ENCODE data around the gene IL1B. TPM values are rescaled to one million over a fixed set of nuclear protein-coding genes. Genes with fewer than 3 reads are reported as not detected.
"Not testable (repeated sequence)": the region's sequence is repeated elsewhere in the genome, so short reads cannot be mapped to it uniquely, and the experiment has no call there.

The IL1B gene
- polyA plus RNA-seq, 3 donors from 2014 or later = 0.31 to 3.7 (median 1.3) TPM

GRCh38 chr2:112841295-112842044 is 4.9 kb upstream of the IL1B start:
- Mint-ChIP-seq H3K27me3 (ENCODE audit: low read depth in 3 of 3) (peaks cover 2 to 6% (median 3%) of the 10 kb centered on the region in 3 donors), H3K9me3 (no peaks in the 10 kb centered on the region)

GRCh38 chr2:112840068-112840445 is 3.5 kb upstream of the IL1B start:
- no peaks in the 10 kb centered on the region for H3K36me3 Mint-ChIP-seq
- no peak overlapping the region for H3K27ac Mint-ChIP-seq
- no peak overlapping the region for H3K4me3 Mint-ChIP-seq
- DNase-seq = no peak
- H3K9me3 Mint-ChIP-seq = no peaks in the 10 kb centered on the region
- no peaks in the 10 kb centered on the region for H3K4me1 Mint-ChIP-seq
- peaks cover 2 to 3% (median 2%) of the 10 kb centered on the region in 3 donors for H3K27me3 Mint-ChIP-seq (ENCODE audit: low read depth in 3 of 3)

More at GRCh38 chr2:112841295-112842044, 4.9 kb upstream of the IL1B start:
- DNase-seq = no peak
- Mint-ChIP-seq H3K36me3 (no peaks in the 10 kb centered on the region), H3K4me1 (no peaks in the 10 kb centered on the region), H3K4me3 (no peak overlapping the region), H3K27ac (peak overlapping the region in 2 of 6 donors; percentile 4 to 6)

GRCh38 chr2:112839407-112840067 is 3.0 kb upstream of the IL1B start:
- Mint-ChIP-seq H3K36me3 (no peaks in the 10 kb centered on the region), H3K27ac (no peak overlapping the region), H3K4me1 (no peaks in the 10 kb centered on the region), H3K4me3 (no peak overlapping the region), H3K27me3 (ENCODE audit: low read depth in 3 of 3) (peaks cover 2 to 3% (median 2%) of the 10 kb centered on the region in 3 donors), H3K9me3 (no peaks in the 10 kb centered on the region)
- DNase-seq = no peak

GRCh38 chr2:112836163-112836560 is 417 bp downstream of the IL1B start:
- DNase-seq = no peak

GRCh38 chr2:112835536-112836162 is 930 bp downstream of the IL1B start:
- Mint-ChIP-seq H3K27ac (no peak overlapping the region), H3K4me3 (no peak overlapping the region), H3K36me3 (peaks cover 0 to 5% (median 0%) of the 10 kb centered on the region in 3 donors), H3K9me3 (no peaks in the 10 kb centered on the region), H3K27me3 (ENCODE audit: low read depth in 3 of 3) (peaks cover 1 to 4% (median 4%) of the 10 kb centered on the region in 3 donors), H3K4me1 (peaks cover 2 to 8% of the 10 kb centered on the region in 2 donors)
- no peak for DNase-seq

More at GRCh38 chr2:112836163-112836560, 417 bp downstream of the IL1B start:
- peak overlapping the region in 1 of 6 donors; percentile 1 for H3K27ac Mint-ChIP-seq
- peaks cover 2 to 8% of the 10 kb centered on the region in 2 donors for H3K4me1 Mint-ChIP-seq
- H3K9me3 Mint-ChIP-seq = no peaks in the 10 kb centered on the region
- H3K36me3 Mint-ChIP-seq = peaks cover 0 to 5% (median 0%) of the 10 kb centered on the region in 3 donors
- H3K27me3 Mint-ChIP-seq (ENCODE audit: low read depth in 3 of 3) = peaks cover 1 to 4% (median 4%) of the 10 kb centered on the region in 3 donors
- H3K4me3 Mint-ChIP-seq = no peak overlapping the region

GRCh38 chr2:112835061-112835501 is 1.5 kb downstream of the IL1B start:
- H3K4me1 Mint-ChIP-seq = peaks cover 2 to 8% of the 10 kb centered on the region in 2 donors
- peaks cover 0 to 5% (median 0%) of the 10 kb centered on the region in 3 donors for H3K36me3 Mint-ChIP-seq
- H3K9me3 Mint-ChIP-seq = no peaks in the 10 kb centered on the region
- H3K4me3 Mint-ChIP-seq = no peak overlapping the region
- no peak for DNase-seq
- no peak overlapping the region for H3K27ac Mint-ChIP-seq
- H3K27me3 Mint-ChIP-seq (ENCODE audit: low read depth in 3 of 3) = peaks cover 1 to 4% (median 4%) of the 10 kb centered on the region in 3 donors

GRCh38 chr2:112834396-112835037 is 2.1 kb downstream of the IL1B start:
- no peaks in the 10 kb centered on the region for H3K9me3 Mint-ChIP-seq

GRCh38 chr2:112833976-112834375 is 2.6 kb downstream of the IL1B start:
- Mint-ChIP-seq H3K27me3 (ENCODE audit: low read depth in 3 of 3) (peaks cover 1 to 4% (median 2%) of the 10 kb centered on the region in 3 donors), H3K4me3 (no peak overlapping the region), H3K27ac (no peak overlapping the region), H3K9me3 (no peaks in the 10 kb centered on the region), H3K4me1 (peaks cover 2 to 8% of the 10 kb centered on the region in 2 donors), H3K36me3 (peaks cover 0 to 5% (median 0%) of the 10 kb centered on the region in 3 donors)
- DNase-seq = no peak

More at GRCh38 chr2:112834396-112835037, 2.1 kb downstream of the IL1B start:
- Mint-ChIP-seq H3K4me3 (no peak overlapping the region), H3K27ac (no peak overlapping the region), H3K36me3 (peaks cover 0 to 5% (median 0%) of the 10 kb centered on the region in 3 donors), H3K27me3 (ENCODE audit: low read depth in 3 of 3) (peaks cover 1 to 4% (median 2%) of the 10 kb centered on the region in 3 donors), H3K4me1 (peaks cover 2 to 8% of the 10 kb centered on the region in 2 donors)
- no peak for DNase-seq

- not testable (repeated sequence) for H3K9me3 Mint-ChIP-seq; H3K36me3 Mint-ChIP-seq; H3K27ac Mint-ChIP-seq; H3K4me1 Mint-ChIP-seq; H3K27me3 Mint-ChIP-seq (ENCODE audit: low read depth in 3 of 3); H3K4me3 Mint-ChIP-seq; DNase-seq
These were observed 3.0 kb downstream of the IL1B start for GRCh38 chr2:112833639-112833931.

- DNase-seq = no peak
- H3K27me3 Mint-ChIP-seq (ENCODE audit: low read depth in 3 of 3) = peaks cover 1 to 4% (median 2%) of the 10 kb centered on the region in 3 donors
- H3K4me1 Mint-ChIP-seq = peaks cover 2 to 8% of the 10 kb centered on the region in 2 donors
- peaks cover 0 to 5% (median 0%) of the 10 kb centered on the region in 3 donors for H3K36me3 Mint-ChIP-seq
- H3K4me3 Mint-ChIP-seq = no peak overlapping the region
- peak overlapping the region in 1 of 6 donors; percentile 36 for H3K27ac Mint-ChIP-seq
- H3K9me3 Mint-ChIP-seq = no peaks in the 10 kb centered on the region
These were observed 3.5 kb downstream of the IL1B start for GRCh38 chr2:112832841-112833638.

GRCh38 chr2:112831946-112832840 is 4.4 kb downstream of the IL1B start:
- no peak overlapping the region for H3K4me3 Mint-ChIP-seq
- no peaks in the 10 kb centered on the region for H3K9me3 Mint-ChIP-seq
- H3K27ac Mint-ChIP-seq = no peak overlapping the region

GRCh38 chr2:112831513-112831845 is 5.1 kb downstream of the IL1B start:
- Mint-ChIP-seq H3K27me3 (ENCODE audit: low read depth in 3 of 3) (peaks cover 1 to 6% (median 2%) of the 10 kb centered on the region in 3 donors), H3K4me3 (no peak overlapping the region), H3K36me3 (peaks cover 0 to 5% (median 0%) of the 10 kb centered on the region in 3 donors), H3K9me3 (no peaks in the 10 kb centered on the region), H3K4me1 (peaks cover 2 to 8% of the 10 kb centered on the region in 2 donors), H3K27ac (no peak overlapping the region)
- DNase-seq = no peak

More at GRCh38 chr2:112831946-112832840, 4.4 kb downstream of the IL1B start:
- no peak for DNase-seq
- Mint-ChIP-seq H3K4me1 (peaks cover 2 to 8% of the 10 kb centered on the region in 2 donors), H3K27me3 (ENCODE audit: low read depth in 3 of 3) (peaks cover 1 to 5% (median 2%) of the 10 kb centered on the region in 3 donors), H3K36me3 (peaks cover 0 to 5% (median 0%) of the 10 kb centered on the region in 3 donors)

Measured in immature natural killer cell (primary cell).